NCI-H82 treated with DMSO at 0.1 percent for 48 hours (cell line): Measurements from ENCODE around the gene NOS3.

Source experiments
- DNase-seq: peaks from one replicate; lab custom pipeline; 2025; ENCODE audit not compliant: unreplicated experiment; lab: John Stamatoyannopoulos, UW

The NOS3 gene

DNA sequence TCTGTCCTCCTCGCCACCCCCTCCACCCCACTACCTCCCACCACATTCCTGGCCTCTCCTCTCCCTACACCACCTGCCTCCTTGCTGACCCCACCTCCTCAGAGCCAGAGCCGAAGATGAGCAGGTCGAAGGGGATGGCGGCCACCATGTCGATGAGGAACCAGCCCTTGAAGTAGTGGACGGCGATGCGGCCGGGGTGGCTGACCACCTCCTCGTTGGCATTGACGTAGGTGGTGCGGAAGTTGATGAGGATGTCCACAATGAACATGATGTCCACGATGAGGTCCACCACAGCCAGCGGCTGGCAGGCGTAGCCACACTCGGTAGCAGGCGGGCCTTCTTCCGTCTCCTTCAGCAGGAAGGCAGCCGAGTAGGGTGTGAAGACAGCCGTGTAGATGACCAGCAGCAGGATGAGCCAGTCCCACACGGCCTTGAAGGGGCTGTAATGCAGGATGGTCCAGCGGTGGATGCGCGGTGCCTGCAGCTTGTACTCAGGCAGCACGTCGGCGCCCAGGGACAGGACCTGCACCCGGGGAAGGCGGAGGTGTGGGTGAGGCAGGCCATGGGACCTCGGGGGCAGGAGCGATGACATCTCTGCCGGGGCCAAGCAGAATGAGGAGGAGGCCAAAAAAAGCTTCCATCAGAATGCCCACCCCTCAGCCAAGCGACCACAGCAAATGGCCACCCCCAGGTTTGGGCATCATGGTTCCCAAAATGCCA lies 38.3 kb upstream of the NOS3 start:
- DNase-seq: no peak

DNA sequence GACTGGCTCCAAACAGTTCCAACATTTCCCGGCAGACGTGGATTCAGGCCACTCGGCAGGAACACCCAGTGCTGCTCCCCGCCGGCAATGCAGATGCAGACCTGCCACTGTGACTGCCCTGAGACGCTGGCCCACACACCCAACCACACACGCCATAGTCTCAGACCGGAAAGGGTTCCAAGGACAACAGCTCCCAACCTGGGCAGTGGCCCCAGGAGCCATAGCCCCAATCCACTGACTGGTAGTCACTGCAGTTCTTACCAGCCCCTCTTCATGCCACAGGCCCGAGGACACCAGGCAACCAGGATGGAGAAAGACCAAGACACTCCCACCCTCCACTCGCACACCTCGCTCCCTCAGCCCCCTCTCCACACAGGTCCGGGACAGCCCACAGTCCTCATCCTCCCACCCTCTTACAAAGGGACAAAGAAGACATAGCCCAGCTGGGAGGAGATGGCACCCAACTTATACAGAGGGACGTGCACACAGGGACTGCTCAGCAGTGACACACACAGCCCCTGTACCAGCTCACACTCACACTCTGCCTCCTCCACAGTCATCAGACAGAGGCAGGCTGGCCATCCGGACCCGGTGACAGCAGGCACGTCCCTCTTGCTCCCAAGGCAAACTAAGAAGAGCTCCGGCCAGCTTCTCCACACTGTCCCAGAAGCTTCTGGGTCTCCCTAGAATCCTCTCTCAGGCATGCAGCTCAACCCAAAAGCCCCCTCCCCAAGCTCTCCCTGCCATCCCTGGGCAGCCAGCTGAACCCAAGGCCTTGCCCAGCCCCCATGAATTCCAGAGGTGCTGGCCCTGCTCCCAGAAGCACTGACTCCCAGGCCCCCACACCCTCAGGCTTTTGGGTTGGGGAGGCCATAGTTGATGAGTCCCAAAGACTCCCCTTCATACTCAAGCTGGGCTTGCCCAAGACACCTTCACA lies 37.5 kb upstream of the NOS3 start:
- no peak for DNase-seq

DNA sequence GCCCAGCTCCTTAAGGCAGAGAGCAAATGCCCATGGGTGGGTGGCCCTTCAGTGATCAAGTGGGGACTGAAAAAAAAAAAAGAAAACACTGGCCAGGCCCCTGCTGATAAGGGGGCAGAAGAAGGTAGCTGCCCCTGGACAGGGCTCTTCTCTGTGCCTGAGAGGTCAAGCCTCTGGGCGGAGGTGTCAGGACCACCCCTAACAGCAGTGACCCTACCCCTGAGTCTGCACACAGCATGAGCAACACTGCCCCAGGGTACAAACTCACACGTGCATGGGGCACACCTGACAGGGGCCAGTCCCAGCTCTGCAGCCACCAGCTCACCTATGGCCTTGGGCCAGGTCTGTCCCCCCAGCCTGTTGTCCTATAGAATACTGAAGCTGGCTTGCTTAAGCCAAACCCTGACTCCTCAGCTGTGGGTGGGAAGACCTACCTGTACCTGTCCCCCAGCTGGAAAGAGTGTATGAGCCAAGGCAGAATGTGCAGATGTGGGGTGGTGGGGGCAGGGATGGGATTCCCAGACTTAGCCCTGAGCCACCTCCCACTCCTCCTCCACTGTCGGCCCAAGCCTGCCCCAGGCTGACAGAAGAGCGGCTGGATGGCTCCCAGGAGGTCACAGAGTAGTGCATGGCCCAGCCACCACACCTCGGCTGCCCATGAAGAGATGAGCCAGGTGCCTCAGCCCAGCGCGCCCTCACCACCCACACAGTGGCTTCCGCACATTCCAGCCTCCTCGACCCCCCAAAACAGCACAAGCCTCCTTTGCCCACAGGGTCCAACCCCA lies 36.4 kb upstream of the NOS3 start:
- DNase-seq: no peak

DNA sequence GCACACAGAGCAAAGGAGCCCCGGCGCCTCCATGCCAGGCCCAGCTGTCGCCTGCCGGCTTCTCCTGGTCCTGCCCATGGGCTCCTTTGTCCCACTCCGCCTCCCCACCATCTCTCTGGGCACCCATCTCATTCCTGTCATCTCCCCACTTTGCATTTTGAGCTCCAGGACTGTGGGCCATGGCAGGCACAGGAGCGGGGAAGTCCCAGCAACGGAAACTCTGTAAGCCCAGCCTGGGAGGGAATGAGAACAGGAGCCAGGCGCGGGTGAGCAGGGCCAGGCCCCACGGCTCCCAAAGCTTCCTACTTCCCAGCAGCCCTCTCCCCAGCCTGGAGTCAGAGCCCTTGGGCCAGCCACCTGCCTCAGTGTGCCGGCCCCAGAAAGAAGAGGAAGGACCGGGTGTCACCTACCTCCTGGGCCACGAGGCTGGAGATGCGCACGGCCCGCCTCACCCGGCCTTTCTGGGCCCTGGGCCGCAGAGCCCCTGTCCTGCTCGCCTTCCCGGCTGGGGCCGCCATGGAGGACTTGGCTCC lies 35.8 kb upstream of the NOS3 start:
- DNase-seq: no peak

DNA sequence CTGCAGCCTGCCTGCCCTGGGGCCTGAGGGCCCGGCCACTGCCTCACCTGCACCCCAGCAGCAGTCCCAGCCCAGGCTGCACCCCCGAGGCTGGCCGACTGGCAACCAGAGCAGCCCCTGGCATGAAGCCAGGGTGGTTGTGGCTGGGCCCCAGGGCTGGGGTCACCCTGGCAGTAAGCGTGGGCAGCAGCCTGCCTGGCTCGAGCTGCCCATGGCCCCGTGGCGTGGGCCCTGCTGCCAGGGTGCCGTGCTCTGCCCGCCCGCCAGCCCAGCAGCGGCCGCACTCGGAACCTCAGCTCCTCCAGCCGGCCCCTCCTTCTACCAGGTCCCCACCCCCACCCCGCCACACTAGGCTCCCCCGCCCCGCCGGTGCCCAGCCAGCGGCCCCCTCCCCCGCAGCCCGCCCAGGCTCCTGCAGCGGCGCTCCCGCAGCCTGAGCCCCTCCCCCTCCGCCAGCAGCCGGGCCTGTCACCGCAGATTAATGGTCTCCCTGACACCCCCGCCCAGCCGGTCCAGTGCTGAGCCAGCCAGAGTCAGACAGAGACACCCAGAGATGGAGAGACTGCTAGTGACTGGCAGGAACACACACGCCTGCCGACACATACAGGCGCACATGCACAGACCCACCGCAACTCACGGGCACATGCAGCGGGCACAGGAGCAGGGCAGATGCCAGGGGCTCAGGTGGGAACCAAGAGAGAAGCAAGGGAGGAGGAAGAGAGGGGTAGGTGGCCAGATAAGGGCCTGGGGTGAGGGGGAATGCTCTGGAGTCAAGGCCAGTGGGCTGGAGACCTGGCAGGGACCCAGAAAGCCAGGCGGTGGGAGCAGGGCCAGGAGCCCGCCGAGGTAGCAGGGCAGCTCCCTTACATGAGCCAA lies 35.1 kb upstream of the NOS3 start:
- DNase-seq: peak; percentile 82

DNA sequence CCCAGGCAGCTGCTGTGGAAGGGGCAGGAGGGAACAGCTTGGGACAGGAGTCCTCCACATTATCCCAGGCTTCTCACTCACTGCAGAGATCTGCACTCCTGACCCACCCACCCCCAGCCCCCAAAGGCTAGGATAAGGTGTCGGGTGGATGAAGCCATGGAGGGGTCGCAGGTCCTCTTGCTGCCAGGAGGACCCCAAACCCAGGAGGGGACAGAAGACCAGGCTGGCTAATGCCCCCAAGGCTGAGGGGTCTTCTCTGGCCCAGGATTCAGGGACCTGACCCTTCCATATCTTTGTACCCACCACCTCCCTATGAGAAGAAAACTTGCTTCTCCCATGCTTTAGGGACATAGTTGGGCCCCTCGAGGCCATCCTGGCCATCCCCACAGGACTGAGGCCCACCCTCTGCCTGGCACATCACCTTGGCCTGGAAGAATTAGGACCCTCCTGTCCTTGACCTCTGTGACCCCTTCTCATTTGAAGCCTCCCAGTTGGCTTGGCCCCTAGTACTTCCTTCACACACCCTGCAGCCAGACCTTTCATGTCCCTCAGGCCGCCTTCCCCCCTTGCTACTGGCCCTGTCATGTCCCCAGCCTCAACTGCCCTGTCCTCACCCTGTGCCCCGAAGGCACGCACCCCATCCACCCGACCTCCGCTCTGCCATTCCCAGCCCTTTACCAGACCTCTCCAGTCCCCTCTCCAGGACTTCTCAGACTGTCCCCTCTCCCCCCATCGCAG lies 34.3 kb upstream of the NOS3 start:
- no peak for DNase-seq

DNA sequence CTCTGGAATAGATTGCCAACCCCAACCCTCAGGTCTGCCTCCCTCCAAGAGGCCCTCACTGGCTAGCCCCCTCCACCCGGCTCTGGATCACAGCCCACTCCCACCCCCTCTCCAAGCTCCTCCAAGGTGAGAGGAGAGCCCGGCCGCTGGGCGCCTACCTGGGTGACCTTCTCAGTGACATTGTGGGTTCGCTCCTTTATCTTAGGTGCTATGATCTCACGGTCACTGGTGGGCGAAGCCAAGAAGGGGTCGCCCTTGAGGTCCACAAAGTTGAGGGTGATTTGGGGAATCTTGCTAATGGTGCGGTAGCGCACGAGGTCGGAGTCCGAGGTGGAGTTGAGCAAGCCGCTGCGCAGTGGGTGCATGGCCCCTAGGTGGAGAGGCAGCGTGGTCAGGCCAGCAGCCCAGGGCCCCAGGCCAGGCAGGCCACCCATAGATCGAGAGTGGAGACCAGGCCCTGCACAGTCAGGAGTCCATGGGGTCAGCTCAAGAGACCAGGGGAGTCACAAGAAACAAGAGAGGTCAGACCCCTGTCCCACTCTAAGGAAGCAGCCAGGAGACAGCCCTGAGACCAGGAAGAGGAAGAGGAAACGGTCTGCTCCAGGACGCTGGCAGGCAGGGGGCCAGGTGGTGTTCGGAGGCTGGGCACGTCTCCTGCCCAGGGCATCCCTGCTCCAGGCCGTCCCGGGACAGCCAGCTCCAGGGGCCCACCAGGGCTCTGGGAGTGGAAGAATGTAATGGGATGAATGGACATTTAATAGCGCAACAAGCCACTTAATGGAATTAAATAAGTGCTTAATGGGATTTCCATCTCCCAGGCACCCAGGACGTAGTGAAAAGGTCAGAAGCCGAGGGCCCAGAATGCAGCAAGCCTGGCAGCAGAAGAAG lies 33.4 kb upstream of the NOS3 start:
- peak; percentile 79 for DNase-seq

DNA sequence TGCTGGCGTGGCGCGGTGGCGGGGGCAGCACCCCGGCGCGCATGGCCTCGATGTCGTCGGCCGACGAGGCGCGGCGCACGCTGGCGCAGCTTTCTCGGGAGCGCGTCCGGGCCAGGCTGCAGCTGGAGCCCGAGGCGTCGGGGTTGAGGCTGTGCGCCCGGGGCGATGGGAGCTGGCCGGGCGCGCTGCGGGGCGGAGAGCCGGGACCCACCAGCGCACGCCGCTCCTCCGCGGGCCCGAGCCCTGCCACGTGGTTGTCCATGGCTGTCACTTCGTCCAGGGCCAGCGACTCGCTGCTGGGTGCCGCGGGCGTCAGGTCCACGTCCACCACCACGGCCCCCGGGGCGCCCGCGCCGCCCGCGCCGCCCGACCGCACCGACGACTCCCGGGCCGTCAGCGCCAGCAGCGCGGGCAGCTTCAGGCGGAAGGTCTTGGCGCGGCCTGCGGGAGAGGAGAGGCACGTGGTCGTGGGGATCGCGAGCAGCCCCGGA lies 32.7 kb upstream of the NOS3 start:
- no peak for DNase-seq

DNA sequence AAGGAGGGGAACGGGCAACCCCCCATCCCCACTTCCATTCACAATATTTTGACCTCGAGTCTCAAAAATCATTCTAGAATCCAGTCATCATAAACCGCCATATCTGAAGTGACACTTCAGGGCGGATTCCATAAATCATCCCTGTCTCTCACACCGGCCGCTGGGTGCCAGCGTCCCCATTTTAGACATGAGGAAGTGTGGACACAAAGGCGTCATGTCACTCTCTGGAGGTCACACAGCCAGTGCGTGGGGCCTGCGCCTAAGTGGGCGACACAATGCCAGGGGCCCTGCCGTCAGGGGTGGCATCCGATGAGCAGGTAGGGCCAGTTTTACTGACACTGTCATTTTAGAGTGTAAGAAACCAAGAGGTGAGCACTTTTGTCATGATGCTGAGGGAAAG lies 32.2 kb upstream of the NOS3 start:
- no peak for DNase-seq

DNA sequence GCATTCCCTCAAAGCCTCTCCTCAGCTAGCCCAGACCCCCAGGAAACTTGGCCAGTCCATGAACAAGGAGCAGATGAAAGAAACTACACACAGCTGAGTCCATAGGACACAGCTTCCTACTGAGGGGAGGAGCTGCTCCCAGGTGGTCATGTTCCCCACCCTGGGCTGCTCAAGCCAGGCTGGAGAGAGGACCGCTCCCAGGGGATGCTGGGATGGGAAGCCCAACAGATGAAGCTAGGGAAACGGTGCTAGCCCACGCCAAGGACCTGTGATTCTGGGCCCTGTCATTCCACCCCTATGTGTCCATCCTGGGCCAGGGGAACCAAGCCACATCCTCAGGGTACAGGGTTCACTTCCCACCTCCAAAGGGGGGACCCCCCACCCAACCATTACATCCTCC lies 31.7 kb upstream of the NOS3 start:
- DNase-seq: no peak

DNA sequence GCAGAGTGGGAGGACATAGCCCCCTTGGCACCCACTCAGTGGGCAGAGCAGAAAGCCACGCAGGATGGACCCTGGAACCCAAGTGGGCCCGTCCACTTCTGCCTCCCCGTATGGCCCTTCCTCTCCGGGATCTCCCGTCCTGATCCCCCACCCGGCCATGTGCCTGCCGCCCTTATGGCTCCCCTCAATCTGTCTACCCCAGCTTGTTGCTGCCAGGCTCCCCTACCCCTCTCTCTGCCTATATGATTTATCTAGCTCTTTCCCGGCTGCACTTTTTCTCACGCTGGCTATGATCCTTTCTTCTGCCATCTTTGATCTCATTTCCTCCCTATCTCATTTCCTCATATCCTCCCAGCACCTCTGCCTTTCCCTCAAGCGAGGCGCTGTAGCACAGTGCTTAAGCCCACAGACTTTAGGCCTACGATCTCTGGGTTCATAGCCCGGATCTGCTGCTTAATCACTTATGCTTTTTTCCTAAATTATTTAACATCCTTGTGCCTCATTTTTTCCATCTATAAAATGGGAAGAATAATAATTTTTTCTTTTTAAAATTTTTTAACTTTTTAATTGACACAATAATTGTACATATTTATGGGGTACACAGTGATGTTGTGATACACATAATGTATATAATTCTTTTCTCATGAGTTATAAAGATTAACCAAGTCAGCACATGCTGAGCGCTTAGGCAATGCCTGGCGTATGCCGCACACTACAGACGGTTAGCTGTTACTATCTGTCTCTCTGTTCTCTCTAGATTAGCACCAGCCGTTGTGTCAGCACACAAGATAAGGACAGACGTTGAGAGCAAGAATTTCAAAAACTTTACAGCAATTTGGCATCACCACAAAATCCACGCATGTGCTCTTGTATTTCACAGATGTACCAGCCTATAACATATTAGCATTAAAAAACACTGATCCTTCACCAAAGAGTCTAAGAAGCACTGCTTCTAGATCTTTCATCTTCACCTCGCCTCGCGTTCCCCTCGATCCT lies 30.8 kb upstream of the NOS3 start:
- no peak for DNase-seq

DNA sequence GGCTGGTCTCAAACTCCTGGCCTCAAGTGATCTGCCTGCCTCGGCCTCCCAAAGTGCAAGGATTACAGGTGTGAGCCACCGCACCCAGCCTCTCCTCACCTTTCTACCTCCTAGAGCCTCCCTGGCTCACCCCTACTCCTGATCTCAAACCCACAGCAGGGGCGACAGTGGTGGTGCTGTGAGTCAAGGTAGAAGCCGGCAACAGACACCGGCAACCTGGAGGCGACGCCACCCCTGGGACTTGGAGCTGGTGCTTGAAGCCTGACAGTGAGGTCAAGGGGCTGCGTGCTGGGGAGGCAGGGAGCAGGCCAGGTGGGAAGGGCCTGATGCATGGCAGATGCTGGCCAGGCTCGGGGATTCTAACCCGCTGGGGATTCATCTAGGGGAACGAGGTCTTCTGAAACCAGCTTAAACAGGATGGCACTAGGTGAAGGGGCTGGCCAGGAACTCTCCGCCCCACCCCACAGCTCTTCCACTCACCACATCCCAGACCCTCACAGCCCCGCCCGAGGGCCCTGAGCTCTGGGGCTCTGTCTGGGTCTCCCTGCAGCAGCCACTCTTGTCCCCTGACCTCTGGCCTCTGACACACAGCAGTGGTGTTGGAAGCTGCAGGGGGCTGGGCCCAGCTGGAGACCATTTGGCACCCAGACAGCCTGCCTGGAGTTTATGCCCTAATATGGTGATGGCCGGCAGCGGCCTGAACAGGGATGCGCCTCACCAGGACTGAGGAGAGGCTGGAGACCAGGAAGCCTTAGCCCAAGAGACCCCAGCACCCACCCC lies 29.1 kb upstream of the NOS3 start:
- no peak for DNase-seq

DNA sequence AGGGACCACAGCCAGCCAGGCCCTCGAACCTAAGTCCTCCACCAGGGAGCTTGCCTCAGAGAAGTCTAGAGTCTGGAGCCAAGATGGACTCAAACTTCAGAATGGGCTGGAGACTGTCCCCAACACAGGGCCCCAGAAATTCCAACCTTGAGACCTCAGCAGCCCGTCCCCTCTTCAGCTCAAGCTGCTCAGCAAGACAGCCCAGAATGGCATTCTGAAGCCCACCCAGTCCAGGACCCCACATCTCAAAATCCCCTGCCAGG lies 28.6 kb upstream of the NOS3 start:
- DNase-seq: no peak

DNA sequence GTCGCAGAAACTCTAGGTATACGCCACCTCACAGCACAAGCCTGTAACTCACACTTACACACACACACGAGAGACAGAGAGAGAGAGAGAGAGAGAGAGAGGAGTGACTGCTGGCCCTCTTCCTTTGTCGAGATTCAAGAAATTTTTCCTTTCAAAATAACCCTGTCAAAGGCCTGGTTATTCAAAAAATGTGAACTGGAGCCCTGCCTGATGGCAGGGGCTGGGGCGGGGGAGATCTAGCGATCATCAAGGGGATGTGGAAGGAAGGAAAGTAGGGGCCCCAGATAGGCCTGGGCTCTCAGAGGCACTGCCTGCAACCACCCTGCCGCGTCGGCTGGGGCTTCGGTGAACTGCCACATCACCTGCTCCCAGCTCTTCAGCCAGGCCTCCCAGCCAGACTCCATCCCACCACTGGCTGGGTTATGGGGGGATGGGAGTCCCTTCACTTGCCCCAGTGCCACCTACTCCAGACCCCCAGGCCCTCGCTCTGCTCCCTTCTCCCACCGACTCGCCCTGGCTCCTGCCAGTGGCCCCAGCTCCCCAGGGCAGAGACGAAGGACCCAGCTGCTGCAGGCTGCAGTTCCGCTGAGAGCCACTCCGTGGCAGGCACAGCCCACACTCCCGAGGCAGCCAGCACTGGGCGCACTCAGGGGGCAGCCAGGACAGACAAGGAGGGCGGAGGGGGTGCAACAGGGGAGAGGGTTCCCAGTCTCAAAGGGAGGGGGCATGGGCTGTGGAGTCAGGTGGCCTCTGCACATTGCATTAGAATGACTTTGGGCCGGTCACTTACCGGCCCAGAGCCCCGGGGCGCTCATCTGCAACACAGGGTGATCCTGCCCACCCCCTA lies 28.0 kb upstream of the NOS3 start:
- no peak for DNase-seq

DNA sequence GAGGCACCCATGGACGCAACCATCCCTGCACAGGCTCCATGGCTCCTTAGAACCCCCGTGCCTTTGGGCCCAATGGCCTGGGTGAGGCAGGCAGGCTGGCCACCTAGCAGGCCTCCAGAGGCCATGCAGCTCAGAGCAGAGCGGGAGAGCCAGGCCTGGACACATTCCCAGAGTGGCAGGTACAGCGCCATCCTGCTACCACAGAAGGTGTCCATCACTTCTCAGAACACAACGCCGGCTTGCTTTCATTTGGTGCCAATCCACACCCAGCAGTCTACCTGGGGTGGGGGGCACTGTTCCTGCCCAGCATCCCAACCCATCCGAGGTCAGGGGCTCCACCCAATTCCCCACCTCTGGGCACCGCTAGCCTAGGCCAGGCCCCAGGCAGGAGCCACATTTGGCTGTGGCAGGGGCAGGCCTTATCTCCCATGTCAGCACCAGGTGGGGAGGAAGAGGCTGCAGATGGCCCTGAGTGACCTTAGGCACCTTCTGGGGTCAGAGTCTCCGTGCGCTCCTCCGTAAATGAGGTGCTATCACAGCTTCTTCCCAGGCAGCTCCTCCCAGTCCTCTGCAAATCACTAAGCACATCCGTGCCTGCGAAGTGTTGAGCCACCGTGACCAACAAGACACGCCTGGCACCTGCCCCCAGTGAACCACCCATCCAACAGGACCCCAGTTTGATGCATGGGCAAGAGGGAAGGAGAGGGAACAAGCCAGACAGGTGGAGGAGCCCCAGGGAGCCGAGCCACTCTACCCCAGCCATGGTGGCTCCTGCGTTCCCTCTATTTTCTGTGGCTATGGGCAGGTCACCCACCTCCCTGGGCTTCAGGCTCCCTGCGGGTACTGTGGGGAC lies 26.9 kb upstream of the NOS3 start:
- no peak for DNase-seq
